DMS 273 (cell line): ENCODE data around the gene SLC8A3.
"Not testable (repeated sequence)": the region's sequence is repeated elsewhere in the genome, so short reads cannot be mapped to it uniquely, and the experiment has no call there.

Experiments
- DNase-seq: peaks from one replicate; lab custom pipeline; 2025; ENCODE audit not compliant: unreplicated experiment; lab: John Stamatoyannopoulos, UW

The SLC8A3 gene

DNA sequence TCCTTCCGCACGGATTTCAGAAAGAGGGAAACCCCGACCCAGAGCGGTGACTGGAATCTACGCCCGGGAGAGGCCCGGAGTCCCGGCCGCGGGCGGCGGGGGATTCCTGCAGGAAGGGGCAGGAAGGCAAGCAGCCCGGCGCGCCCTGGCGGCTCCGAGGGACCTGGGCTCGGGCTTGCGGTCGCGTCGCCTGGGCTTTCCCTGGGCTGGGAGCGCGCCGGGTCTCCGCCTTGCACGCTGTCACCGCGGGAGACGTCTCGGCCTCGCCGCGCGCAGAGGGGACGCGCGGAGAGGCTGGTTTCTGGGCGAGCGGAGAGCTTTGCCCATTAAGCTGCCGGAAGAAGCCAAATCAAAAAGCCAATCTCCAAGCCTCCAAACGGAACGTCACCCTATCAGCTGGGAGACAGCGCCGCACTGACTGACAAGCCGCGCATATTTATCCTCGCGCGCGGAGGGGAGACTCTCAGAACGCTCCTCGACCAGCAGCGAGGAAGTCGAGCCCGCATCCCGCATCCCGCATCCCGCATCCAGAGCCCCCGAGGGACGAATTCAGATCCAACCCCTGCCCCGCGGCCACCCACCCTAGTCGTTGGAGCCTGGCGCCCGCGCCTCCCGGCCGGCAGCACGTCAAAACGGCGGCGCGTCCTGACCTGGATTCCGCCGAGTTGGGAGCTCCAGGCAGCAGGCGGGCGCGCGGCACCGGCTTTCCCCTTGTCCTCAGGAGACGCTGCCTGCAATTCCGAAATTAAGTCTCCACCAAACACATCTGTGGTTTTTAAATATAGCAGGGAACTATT, at the start of gene SLC8A3:
TSS of gene SLC8A3 (minus strand) at position 293 of the 797 bp plus-strand sequence. CDS start 20,529 bp downstream, outside the sequence.
- DNase-seq: peak; percentile 85

GRCh38 chr14:70237710-70238109, 49.0 kb upstream of the SLC8A3 start:
- DNase-seq: no peak

DNA sequence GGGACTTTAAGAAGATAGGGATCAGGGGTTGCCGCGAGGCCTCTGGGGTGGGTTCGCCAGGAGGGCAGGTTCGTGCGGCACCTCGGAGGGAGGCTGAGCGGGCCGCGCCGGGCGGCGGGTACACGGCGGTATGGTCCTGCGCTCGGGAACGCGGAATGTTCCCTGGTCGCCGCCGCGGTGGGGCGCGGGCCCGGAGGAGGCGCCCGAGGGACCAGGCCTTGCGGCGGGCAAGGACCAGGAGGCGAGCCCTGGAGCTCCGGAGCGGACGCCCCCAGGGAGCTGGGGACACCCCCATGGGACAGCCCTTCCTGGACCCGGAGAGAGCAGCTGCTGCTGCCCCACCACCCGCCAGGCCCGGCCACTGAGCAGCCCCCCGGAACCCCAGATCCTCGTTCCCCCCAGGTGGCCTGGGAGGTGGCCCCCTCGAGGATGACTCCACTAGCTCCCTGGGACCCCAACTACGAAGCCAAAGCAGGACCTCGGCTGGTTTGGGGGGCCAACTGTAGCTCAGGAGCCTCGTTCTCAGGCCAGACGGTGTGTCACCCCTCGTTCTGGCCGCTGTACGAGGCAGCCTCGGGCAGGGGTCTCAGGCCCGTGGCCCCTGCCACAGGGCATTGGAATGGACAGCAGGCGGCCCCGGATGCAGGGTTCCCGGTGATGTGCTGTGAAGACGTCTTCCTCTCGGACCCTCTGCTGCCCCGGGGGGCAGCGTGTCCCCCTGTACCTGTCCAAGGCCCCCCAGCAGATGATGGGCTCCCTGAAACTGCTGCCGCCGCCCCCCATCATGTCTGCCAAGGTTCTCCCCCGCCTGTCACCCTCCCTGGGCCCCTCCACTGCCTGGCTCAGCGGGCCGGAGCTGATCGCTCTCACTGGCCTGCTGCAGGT, 45.6 kb upstream of the SLC8A3 start:
- no peak for DNase-seq

DNA sequence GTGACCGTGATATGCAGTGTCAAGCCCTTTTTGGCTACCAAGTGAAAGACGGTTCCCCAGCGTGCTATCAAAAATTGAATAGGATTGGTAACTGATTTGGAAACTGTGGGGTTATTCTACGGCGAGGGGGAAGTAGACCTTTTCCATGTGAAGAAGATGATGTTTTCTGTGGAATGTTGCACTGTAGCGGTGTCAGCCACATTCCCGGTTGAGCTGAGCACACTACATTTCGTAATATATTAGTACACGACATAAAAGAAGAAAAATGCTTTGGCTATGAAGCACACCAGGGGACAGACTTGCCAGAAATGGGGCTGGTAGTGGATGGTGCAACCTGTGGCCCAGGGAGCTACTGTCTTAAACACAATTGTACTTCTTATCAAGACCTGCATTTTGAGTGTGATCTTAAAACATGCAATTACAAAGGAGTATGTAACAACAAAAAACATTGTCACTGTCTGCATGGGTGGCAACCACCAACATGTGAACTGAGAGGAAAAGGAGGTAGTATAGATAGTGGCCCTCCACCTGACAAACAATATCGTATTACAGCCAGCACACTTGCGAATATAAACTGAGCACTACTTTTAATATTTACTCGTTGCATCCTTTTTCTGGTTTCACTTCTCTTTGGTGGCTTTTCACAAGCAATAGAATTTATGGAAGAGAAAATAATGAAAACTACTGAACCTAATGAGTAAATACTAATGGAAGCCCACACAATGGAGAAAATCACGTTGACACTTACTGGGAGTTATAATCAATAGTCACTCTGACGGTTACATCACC, 43.2 kb upstream of the SLC8A3 start:
- not testable (repeated sequence) for DNase-seq

GRCh38 chr14:70229877-70230640, 41.3 kb upstream of the SLC8A3 start:
- DNase-seq: not testable (repeated sequence)

DNA sequence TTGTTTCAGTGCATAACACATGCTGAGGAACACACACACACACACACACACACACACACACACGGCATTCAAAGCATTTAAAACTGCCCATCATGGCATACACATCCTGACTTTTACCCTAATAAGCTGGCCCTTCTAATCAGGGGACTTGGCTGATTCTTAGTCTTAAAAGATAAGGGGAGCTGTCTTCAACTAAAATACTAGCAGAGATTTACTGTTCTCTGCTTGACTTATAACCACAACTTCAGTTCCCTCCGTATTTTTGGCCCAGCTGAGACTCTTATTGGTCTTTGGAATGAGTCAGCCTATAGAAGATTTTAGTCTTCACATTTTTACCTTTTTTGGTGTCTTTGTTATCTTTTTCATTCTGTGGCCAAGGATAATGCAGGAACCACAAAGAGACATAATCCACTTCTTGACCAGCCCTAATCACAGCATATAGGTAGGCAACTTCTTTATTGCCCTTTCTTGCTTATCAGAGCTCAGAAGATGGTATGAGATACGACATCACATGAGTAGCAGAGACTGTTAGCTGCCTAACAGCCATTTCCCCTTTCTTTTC, 25.1 kb upstream of the SLC8A3 start:
- no peak for DNase-seq

- no peak for DNase-seq
These were observed 24.0 kb upstream of the SLC8A3 start for GRCh38 chr14:70212752-70213151.

DNA sequence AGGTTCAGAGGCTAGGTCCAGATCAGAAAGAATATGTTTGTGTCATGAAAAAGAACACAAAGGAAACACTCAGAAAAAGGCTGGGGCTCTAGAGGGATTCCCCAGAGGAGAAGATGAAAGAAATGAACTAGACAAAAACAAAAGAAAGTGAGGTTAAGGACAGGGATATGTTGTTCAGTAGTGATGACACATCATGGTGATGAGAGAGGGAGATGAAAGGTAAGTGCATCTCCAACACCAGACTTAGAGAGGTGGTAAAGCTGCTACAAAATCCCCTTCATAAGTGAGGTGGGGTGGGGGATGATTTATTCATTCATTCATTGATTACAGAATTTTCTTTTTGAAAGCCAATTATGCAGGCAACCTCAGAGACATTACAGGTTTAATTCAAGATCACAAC, 19.6 kb upstream of the SLC8A3 start:
- DNase-seq: no peak

GRCh38 chr14:70203686-70204085, 14.9 kb upstream of the SLC8A3 start:
- DNase-seq: no peak

- no peak for DNase-seq
These were observed 13.2 kb upstream of the SLC8A3 start for GRCh38 chr14:70201994-70202393.

- no peak for DNase-seq
These were observed 4.6 kb upstream of the SLC8A3 start for GRCh38 chr14:70193396-70193795.

DNA sequence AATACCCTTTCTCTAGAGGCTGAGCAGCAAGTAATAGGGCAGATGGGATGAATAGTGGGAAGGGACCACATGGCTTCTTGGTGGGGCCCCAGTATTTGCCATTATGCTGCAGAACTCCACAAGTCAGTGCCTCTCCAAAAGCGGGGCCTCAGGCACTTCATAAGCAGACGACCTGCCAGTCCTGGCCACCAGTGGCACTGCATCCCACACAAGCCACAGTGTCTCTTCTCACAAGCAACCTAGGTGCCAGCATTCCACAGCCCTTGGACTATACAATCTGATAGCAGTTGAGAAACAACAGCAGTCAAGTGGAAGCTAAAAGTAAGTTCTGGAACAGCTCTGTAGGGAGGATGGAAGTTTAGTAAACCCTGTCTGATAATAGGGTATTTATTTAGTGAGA, 4.2 kb upstream of the SLC8A3 start:
- DNase-seq: peak; percentile 27

- no peak for DNase-seq
These were observed 1.4 kb upstream of the SLC8A3 start for GRCh38 chr14:70190156-70190555.

DNA sequence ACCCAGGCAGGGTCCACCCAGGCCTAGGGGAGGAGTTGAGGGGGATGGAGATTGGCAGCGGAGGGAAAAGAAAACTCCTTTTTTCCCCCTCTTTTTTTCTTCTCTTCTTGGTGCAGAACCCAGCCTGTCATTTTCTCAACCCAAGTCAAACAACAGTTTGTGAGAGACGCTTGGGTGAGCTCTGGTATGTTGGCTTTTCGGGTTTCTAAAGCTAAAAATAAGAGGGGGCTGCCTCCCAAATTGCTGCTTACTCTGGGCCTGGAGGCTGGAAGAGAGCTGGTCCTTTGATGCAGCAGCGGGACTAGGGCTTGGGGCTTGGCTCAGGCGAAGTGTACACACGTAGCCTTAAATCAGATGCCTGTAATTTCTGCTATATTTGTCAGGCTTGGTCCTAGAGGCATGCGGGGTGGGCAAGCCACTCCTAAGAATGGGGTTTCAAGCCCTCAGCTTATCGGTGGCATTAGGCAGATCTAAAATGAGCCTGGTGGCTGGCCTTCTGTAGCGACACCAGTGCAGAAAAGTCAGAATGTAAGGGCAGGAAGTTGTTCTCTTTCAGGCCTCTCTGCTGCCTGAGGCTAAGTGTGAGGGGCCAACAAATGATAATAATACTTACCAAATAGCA, 816 bp upstream of the SLC8A3 start:
- DNase-seq: no peak

DNA sequence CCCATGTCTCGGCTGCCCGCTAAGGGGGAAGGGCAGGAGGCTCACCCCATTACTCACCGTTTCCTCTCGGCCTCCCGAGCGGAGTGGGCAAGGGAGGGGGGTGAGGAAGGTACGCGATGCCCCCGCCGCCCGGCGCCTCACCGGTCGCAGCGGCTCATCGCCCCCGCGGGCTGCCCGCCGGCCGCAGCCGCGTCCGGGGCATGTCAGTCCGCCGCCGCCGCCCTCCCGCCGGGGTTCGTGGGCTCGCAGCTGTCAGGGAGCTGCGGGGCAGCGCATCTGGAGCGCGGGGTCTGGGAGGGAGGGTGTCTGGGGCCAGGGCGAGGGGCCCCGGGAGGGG, 461 bp downstream of the SLC8A3 start:
- peak; percentile 73 for DNase-seq

DNA sequence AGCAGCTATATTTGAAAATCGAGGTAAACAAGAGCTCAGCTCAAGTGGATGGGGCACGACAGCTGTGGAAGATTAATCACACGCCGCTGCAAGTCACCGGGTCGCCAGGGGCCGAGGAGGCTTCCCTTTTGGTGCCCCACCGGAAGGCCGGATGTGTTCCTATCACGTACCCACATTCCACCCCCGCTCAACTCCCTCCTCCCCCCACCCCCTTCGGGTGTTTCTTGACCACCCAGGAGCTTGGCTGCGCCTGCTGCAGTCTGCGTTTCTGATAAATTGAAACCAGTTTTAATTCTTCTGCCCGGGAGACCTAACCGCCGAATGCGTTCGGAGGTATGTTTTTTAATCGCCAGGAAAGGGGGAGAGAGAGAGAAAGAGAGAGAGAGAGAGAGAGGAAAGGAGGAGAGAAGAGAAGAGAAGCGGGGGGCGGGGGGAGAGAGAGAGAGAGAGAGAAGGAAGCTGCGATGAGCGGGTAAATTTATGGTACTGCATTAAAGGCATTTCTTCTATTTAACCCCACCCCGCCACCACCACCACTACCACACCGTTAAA, 1.8 kb downstream of the SLC8A3 start:
- no peak for DNase-seq

GRCh38 chr14:70183991-70184390, 4.8 kb downstream of the SLC8A3 start:
- DNase-seq: no peak

GRCh38 chr14:70181276-70181675, 7.5 kb downstream of the SLC8A3 start:
- peak; percentile 22 for DNase-seq

DNA sequence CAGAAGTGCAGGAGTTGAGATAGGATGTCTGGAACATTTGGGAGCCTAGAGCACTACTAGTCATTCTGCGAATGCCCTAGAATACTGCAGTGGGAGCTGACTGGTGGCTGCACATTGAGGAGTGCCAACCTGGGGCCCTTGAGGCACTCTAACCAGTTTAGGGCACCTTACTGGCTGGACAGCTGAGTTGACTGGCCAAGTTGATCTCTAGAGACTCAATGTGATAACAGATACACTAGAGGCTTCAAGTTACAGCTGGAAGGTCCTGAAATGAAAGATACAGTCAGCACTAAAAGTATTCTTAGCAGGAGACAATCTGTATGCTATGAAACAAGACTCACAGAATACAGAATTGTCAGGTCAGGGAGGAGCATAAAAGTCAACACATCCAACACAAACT, 8.0 kb downstream of the SLC8A3 start:
- DNase-seq: no peak
